Activated gamma-delta T cell treated with Interleukin-2 at 50 U/mL for 16 hours (primary cell): ENCODE measurements around the gene KIDINS220.

ENCODE experiments used
- DNase-seq: peaks from one replicate; pipeline ENCODE4 v3.0.0-alpha.2; 2020

Gene KIDINS220

GRCh38 chr2:8836971-8837794 lies at the start of gene KIDINS220:
Gene KIDINS220 (minus strand): TSS chr2:8837613. CDS start chr2:8827093, 10,520 bp downstream.
- peak; percentile 83 for DNase-seq

- DNase-seq = no peak
Measured at GRCh38 chr2:8886876-8887275, 49.5 kb upstream of the KIDINS220 start.

GRCh38 chr2:8886202-8886518 lies 48.7 kb upstream of the KIDINS220 start:
- DNase-seq = no peak

GRCh38 chr2:8885449-8886201 lies 48.2 kb upstream of the KIDINS220 start:
- no peak for DNase-seq

GRCh38 chr2:8884812-8885211 lies 47.4 kb upstream of the KIDINS220 start:
- no peak for DNase-seq

GRCh38 chr2:8882094-8882493 lies 44.7 kb upstream of the KIDINS220 start:
- DNase-seq = no peak

GRCh38 chr2:8877894-8878293 lies 40.5 kb upstream of the KIDINS220 start:
- DNase-seq = no peak

GRCh38 chr2:8877332-8877731 lies 39.9 kb upstream of the KIDINS220 start:
- no peak for DNase-seq

- DNase-seq = no peak
Measured at GRCh38 chr2:8876628-8877027, 39.2 kb upstream of the KIDINS220 start.

- DNase-seq = no peak
Measured at GRCh38 chr2:8872821-8873432, 35.5 kb upstream of the KIDINS220 start.

- no peak for DNase-seq
Measured at GRCh38 chr2:8870441-8870840, 33.0 kb upstream of the KIDINS220 start.

- no peak for DNase-seq
Measured at GRCh38 chr2:8867363-8867762, 29.9 kb upstream of the KIDINS220 start.

- DNase-seq = no peak
Measured at GRCh38 chr2:8863331-8863953, 26.0 kb upstream of the KIDINS220 start.

GRCh38 chr2:8862230-8862629 lies 24.8 kb upstream of the KIDINS220 start:
- DNase-seq = no peak

GRCh38 chr2:8861797-8862196 lies 24.4 kb upstream of the KIDINS220 start:
- no peak for DNase-seq

- DNase-seq = no peak
Measured at GRCh38 chr2:8860239-8860638, 22.8 kb upstream of the KIDINS220 start.

- DNase-seq = no peak
Measured at GRCh38 chr2:8858910-8859309, 21.5 kb upstream of the KIDINS220 start.

- no peak for DNase-seq
Measured at GRCh38 chr2:8858264-8858663, 20.9 kb upstream of the KIDINS220 start.

GRCh38 chr2:8857709-8858108 lies 20.3 kb upstream of the KIDINS220 start:
- DNase-seq = no peak

- no peak for DNase-seq
Measured at GRCh38 chr2:8856176-8856575, 18.8 kb upstream of the KIDINS220 start.

- no peak for DNase-seq
Measured at GRCh38 chr2:8855010-8855409, 17.6 kb upstream of the KIDINS220 start.

- no peak for DNase-seq
Measured at GRCh38 chr2:8853426-8853825, 16.0 kb upstream of the KIDINS220 start.

GRCh38 chr2:8851811-8852560 lies 14.6 kb upstream of the KIDINS220 start:
- DNase-seq = no peak
